Measurements from ENCODE around the gene OR5T1.

Gene OR5T1

DNA sequence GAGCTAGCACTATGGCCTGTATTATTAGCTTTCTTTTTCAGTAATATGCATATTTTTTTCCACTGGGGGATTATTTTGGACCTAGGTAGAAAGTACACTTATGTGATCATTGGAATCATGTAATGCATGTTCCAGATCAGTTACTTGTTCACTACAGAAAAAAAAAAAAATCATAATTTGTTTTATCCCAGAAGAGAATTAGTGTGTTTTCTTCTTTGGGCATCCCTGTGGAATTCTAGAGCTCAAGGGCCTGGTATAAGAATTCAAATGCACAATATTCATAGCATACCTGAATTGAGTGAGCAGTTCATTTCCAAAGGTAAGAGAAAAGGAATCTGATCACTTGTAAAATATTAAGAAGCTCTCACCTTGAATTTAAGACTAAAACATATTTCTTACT is at the start of gene OR5T1:
OR5T1 (plus strand) TSS at position 301 of the 400 bp plus-strand sequence. CDS start 1,485 bp downstream, outside the sequence.
- DNase-seq = no peak

- no peak for DNase-seq
These were observed 39.8 kb upstream of the OR5T1 start, which contains the start of gene OR5T2 for GRCh38 chr11:56234155-56234554. Gene OR5T2 (minus strand): TSS chr11:56234255. CDS start chr11:56233062, 1,193 bp downstream.

DNA sequence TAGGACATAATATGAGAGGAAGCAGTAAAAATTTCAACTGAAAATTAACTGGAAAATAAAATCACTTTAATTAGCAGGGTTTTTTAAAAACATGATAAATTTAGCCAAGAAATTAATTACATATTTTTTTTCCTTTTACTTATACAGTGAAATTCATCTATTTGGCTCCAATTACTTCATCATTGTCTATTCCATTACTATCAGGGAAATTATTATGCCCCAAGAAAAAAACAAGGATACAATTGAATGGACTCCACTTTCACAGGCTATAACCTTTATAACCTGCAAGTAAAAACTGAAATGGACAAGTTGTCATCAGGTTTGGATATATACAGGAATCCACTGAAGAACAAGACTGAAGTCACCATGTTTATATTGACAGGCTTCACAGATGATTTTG is 22.0 kb upstream of the OR5T1 start, which contains the start of gene OR5T3:
OR5T3 (plus strand) TSS at position 301 of the 400 bp plus-strand sequence; CDS start at position 301, 0 bp downstream.
- DNase-seq = no peak

GRCh38 chr11:56271092-56271491 is 2.9 kb upstream of the OR5T1 start:
- no peak for DNase-seq

- DNase-seq = no peak
These were observed 18.2 kb downstream of the OR5T1 start, which contains the start of gene OR8H1 for GRCh38 chr11:56292154-56292553. Gene OR8H1 (minus strand): TSS chr11:56292254. CDS start chr11:56291062, 1,192 bp downstream.

DNA sequence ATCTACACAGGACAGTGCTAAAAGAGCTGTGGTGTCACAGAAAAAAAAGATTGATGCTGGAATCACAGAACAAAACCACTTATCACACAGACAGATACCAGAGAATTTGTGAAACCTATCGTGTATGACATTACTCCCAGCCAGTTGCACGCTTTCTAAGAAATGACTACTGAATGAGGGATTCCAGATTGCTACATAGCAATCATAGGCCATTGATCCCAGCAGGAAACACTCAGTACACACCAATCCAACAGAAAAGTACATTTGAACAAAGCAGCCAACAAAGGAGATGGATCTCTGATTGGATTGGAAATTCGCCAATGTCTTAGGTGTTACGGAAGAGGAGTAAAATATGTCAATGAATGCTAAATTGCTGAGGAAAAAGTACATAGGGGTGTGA is 22.9 kb downstream of the OR5T1 start:
- DNase-seq = no peak

GRCh38 chr11:56307836-56308235 is 33.9 kb downstream of the OR5T1 start:
- DNase-seq = no peak

DNA sequence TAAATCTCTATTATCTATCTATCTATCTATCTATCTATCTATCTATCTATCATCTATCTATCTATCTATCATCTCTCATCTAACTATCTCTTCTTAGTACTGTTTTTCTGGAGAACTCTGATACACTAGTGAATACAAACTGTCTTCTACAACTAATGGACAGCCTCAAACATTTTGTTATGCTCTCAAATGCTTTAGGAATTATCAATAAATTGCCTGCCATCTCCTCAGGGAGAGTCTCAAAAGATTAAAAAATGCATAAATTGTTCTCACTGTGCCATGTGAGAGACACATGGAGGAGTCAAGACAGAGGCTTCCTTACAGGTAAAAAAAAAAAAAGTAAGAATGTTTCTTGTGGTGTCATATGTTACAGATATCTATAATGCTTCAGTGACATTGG is 40.9 kb downstream of the OR5T1 start, which contains the start of gene OR8K3:
OR8K3 (plus strand) TSS at position 301 of the 400 bp plus-strand sequence. CDS start 3,163 bp downstream, outside the sequence.
- no peak for DNase-seq

All from NCI-H2081 (cell line).